KOPT-K1 (cell line): ENCODE measurements around the gene RTN4RL2.

Experiments used
- H3K27ac ChIP-seq: fragments of 200-600 bp; sonication (generic); 2 replicates; pipeline ENCODE4 v1.5.1; 2016; ENCODE audit warnings: antibody characterized with exemption, mild to moderate bottlenecking, low read depth, low read length; ENCODE audit not compliant: poor library complexity, severe bottlenecking
- H3K36me3 ChIP-seq: fragments of 200-600 bp; sonication (generic); 2 replicates; pipeline ENCODE4 v1.5.1; 2017; ENCODE audit warnings: antibody characterized with exemption, mild to moderate bottlenecking, low read length, moderate library complexity; ENCODE audit not compliant: insufficient read depth
- H3K9me3 ChIP-seq: fragments of 200-600 bp; sonication (generic); 2 replicates; pipeline ENCODE4 v1.5.1; 2017; ENCODE audit warnings: antibody characterized with exemption, low read length, mild to moderate bottlenecking; ENCODE audit not compliant: insufficient read depth, poor library complexity, severe bottlenecking

The RTN4RL2 gene

GRCh38 chr11:57493507-57494503, 33.5 kb downstream of the RTN4RL2 start:
- Histone ChIP-seq H3K36me3 (no peaks in the 10 kb centered on the region), H3K9me3 (no peaks in the 10 kb centered on the region), H3K27ac (peak overlapping the region; percentile 13)

- Histone ChIP-seq H3K9me3 (no peaks in the 10 kb centered on the region), H3K27ac (no peak overlapping the region), H3K36me3 (no peaks in the 10 kb centered on the region)
Measured at GRCh38 chr11:57496109-57496820, 35.9 kb downstream of the RTN4RL2 start.

- Histone ChIP-seq H3K36me3 (no peaks in the 10 kb centered on the region), H3K27ac (no peak overlapping the region)
Measured at GRCh38 chr11:57497303-57498247, 37.2 kb downstream of the RTN4RL2 start.

GRCh38 chr11:57498540-57498939, 38.2 kb downstream of the RTN4RL2 start:
- H3K36me3 ChIP-seq: no peaks in the 10 kb centered on the region
- no peak overlapping the region for H3K27ac ChIP-seq

More at GRCh38 chr11:57497303-57498247, 37.2 kb downstream of the RTN4RL2 start:
- H3K9me3 ChIP-seq: no peaks in the 10 kb centered on the region

GRCh38 chr11:57499413-57499982, 39.2 kb downstream of the RTN4RL2 start:
- no peaks in the 10 kb centered on the region for H3K9me3 ChIP-seq
- no peaks in the 10 kb centered on the region for H3K36me3 ChIP-seq
- H3K27ac ChIP-seq: no peak overlapping the region

More at GRCh38 chr11:57498540-57498939, 38.2 kb downstream of the RTN4RL2 start:
- no peaks in the 10 kb centered on the region for H3K9me3 ChIP-seq

- H3K36me3 ChIP-seq: no peaks in the 10 kb centered on the region
- H3K27ac ChIP-seq: no peak overlapping the region
- no peaks in the 10 kb centered on the region for H3K9me3 ChIP-seq
Measured at GRCh38 chr11:57499983-57500461, 39.7 kb downstream of the RTN4RL2 start.

- H3K9me3 ChIP-seq: no peaks in the 10 kb centered on the region
- no peak overlapping the region for H3K27ac ChIP-seq
- no peaks in the 10 kb centered on the region for H3K36me3 ChIP-seq
Measured at GRCh38 chr11:57500515-57500914, 40.2 kb downstream of the RTN4RL2 start.

- no peaks in the 10 kb centered on the region for H3K36me3 ChIP-seq
- H3K27ac ChIP-seq: no peak overlapping the region
- no peaks in the 10 kb centered on the region for H3K9me3 ChIP-seq
Measured at GRCh38 chr11:57500926-57501325, 40.6 kb downstream of the RTN4RL2 start.

GRCh38 chr11:57501953-57502352, 41.6 kb downstream of the RTN4RL2 start:
- H3K9me3 ChIP-seq: no peaks in the 10 kb centered on the region
- H3K27ac ChIP-seq: no peak overlapping the region
- no peaks in the 10 kb centered on the region for H3K36me3 ChIP-seq

GRCh38 chr11:57502376-57502775, 42.0 kb downstream of the RTN4RL2 start:
- Histone ChIP-seq H3K36me3 (no peaks in the 10 kb centered on the region), H3K27ac (no peak overlapping the region), H3K9me3 (no peaks in the 10 kb centered on the region)

- H3K9me3 ChIP-seq: no peaks in the 10 kb centered on the region
- no peak overlapping the region for H3K27ac ChIP-seq
- no peaks in the 10 kb centered on the region for H3K36me3 ChIP-seq
Measured at GRCh38 chr11:57502870-57503269, 42.5 kb downstream of the RTN4RL2 start.

- H3K9me3 ChIP-seq: no peaks in the 10 kb centered on the region
- no peak overlapping the region for H3K27ac ChIP-seq
- no peaks in the 10 kb centered on the region for H3K36me3 ChIP-seq
Measured at GRCh38 chr11:57504511-57504910, 44.2 kb downstream of the RTN4RL2 start.

- H3K9me3 ChIP-seq: no peaks in the 10 kb centered on the region
- no peak overlapping the region for H3K27ac ChIP-seq
- no peaks in the 10 kb centered on the region for H3K36me3 ChIP-seq
Measured at GRCh38 chr11:57506522-57506921, 46.2 kb downstream of the RTN4RL2 start.
